Activated naive CD4-positive, alpha-beta T cell treated with anti-CD3 and anti-CD28 coated beads, Interleukin-2, amount 50 U/mL, for 24 hours (primary cell): ENCODE data around the gene PTAFR.
"Not testable (repeated sequence)": the region's sequence is repeated elsewhere in the genome, so short reads cannot be mapped to it uniquely, and the experiment has no call there.

Experiments
- H3K27ac Mint-ChIP-seq: one replicate; pipeline ENCODE4 v1.8.0; 2021; ENCODE audit warnings: mild to moderate bottlenecking, mixed read lengths
- H3K27me3 Mint-ChIP-seq: one replicate; pipeline ENCODE4 v1.8.0; 2021; ENCODE audit warnings: mixed read lengths
- H3K36me3 Mint-ChIP-seq: one replicate; pipeline ENCODE4 v1.8.0; 2021; ENCODE audit warnings: mixed read lengths
- H3K4me1 Mint-ChIP-seq: one replicate; pipeline ENCODE4 v1.8.0; 2021; ENCODE audit warnings: mixed read lengths
- H3K4me3 Mint-ChIP-seq: one replicate; pipeline ENCODE4 v1.8.0; 2021; ENCODE audit warnings: mild to moderate bottlenecking, mixed read lengths
- H3K9me3 Mint-ChIP-seq: one replicate; pipeline ENCODE4 v1.8.0; 2021; ENCODE audit warnings: mixed read lengths

Gene PTAFR

GRCh38 chr1:28159680-28160079 lies 16.8 kb downstream of the PTAFR start:
- Mint-ChIP-seq H3K27ac (no peak overlapping the region), H3K4me3 (no peak overlapping the region), H3K36me3 (peaks cover 6% of the 10 kb centered on the region), H3K27me3 (peaks cover 6% of the 10 kb centered on the region), H3K9me3 (no peaks in the 10 kb centered on the region), H3K4me1 (no peaks in the 10 kb centered on the region)

- Mint-ChIP-seq H3K36me3 (peaks cover 6% of the 10 kb centered on the region), H3K27me3 (peaks cover 6% of the 10 kb centered on the region), H3K4me3 (no peak overlapping the region), H3K4me1 (no peaks in the 10 kb centered on the region), H3K9me3 (no peaks in the 10 kb centered on the region), H3K27ac (no peak overlapping the region)
Observed at GRCh38 chr1:28159243-28159642, 17.2 kb downstream of the PTAFR start.

GRCh38 chr1:28157894-28158293 lies 18.6 kb downstream of the PTAFR start:
- peaks cover 5% of the 10 kb centered on the region for H3K36me3 Mint-ChIP-seq
- H3K4me1 Mint-ChIP-seq, result no peaks in the 10 kb centered on the region
- H3K27me3 Mint-ChIP-seq, result peaks cover 5% of the 10 kb centered on the region

GRCh38 chr1:28156821-28157220 lies 19.7 kb downstream of the PTAFR start:
- H3K9me3 Mint-ChIP-seq, result no peaks in the 10 kb centered on the region
- H3K4me1 Mint-ChIP-seq, result no peaks in the 10 kb centered on the region
- H3K27me3 Mint-ChIP-seq, result peaks cover 2% of the 10 kb centered on the region
- no peak overlapping the region for H3K4me3 Mint-ChIP-seq
- H3K36me3 Mint-ChIP-seq, result peaks cover 4% of the 10 kb centered on the region
- H3K27ac Mint-ChIP-seq, result no peak overlapping the region

More at GRCh38 chr1:28157894-28158293, 18.6 kb downstream of the PTAFR start:
- H3K4me3 Mint-ChIP-seq, result no peak overlapping the region
- no peaks in the 10 kb centered on the region for H3K9me3 Mint-ChIP-seq
- H3K27ac Mint-ChIP-seq, result no peak overlapping the region

- Mint-ChIP-seq H3K4me1 (no peaks in the 10 kb centered on the region), H3K36me3 (peaks cover 3% of the 10 kb centered on the region), H3K27me3 (peaks cover 1% of the 10 kb centered on the region), H3K4me3 (no peak overlapping the region), H3K27ac (no peak overlapping the region), H3K9me3 (no peaks in the 10 kb centered on the region)
Observed at GRCh38 chr1:28155628-28156027, 20.9 kb downstream of the PTAFR start.

GRCh38 chr1:28154078-28154594 lies 22.4 kb downstream of the PTAFR start:
- H3K9me3 Mint-ChIP-seq, result no peaks in the 10 kb centered on the region
- H3K4me3 Mint-ChIP-seq, result no peak overlapping the region
- peaks cover 8% of the 10 kb centered on the region for H3K36me3 Mint-ChIP-seq
- no peaks in the 10 kb centered on the region for H3K4me1 Mint-ChIP-seq
- no peak overlapping the region for H3K27ac Mint-ChIP-seq
- peaks cover 1% of the 10 kb centered on the region for H3K27me3 Mint-ChIP-seq

GRCh38 chr1:28150125-28150780 lies 26.2 kb downstream of the PTAFR start:
- peaks cover 1% of the 10 kb centered on the region for H3K27me3 Mint-ChIP-seq
- H3K4me1 Mint-ChIP-seq, result no peaks in the 10 kb centered on the region
- no peak overlapping the region for H3K4me3 Mint-ChIP-seq

GRCh38 chr1:28148880-28149195 lies 27.7 kb downstream of the PTAFR start:
- H3K4me1 Mint-ChIP-seq, result peaks cover 4% of the 10 kb centered on the region
- H3K36me3 Mint-ChIP-seq, result peaks cover 8% of the 10 kb centered on the region
- H3K4me3 Mint-ChIP-seq, result no peak overlapping the region
- H3K27ac Mint-ChIP-seq, result no peak overlapping the region
- H3K9me3 Mint-ChIP-seq, result no peaks in the 10 kb centered on the region
- H3K27me3 Mint-ChIP-seq, result peaks cover 1% of the 10 kb centered on the region

More at GRCh38 chr1:28150125-28150780, 26.2 kb downstream of the PTAFR start:
- Mint-ChIP-seq H3K27ac (no peak overlapping the region), H3K9me3 (no peaks in the 10 kb centered on the region), H3K36me3 (peaks cover 8% of the 10 kb centered on the region)

GRCh38 chr1:28147264-28148094 lies 29.0 kb downstream of the PTAFR start:
- Mint-ChIP-seq H3K27ac (no peak overlapping the region), H3K4me3 (no peak overlapping the region), H3K4me1 (peaks cover 4% of the 10 kb centered on the region), H3K36me3 (peaks cover 6% of the 10 kb centered on the region), H3K9me3 (no peaks in the 10 kb centered on the region), H3K27me3 (no peaks in the 10 kb centered on the region)

- Mint-ChIP-seq H3K4me3 (no peak overlapping the region), H3K36me3 (peaks cover 6% of the 10 kb centered on the region), H3K4me1 (peaks cover 4% of the 10 kb centered on the region), H3K9me3 (no peaks in the 10 kb centered on the region), H3K27me3 (no peaks in the 10 kb centered on the region), H3K27ac (no peak overlapping the region)
Observed at GRCh38 chr1:28145728-28146127, 30.8 kb downstream of the PTAFR start.

GRCh38 chr1:28144203-28145135 lies 32.0 kb downstream of the PTAFR start:
- Mint-ChIP-seq H3K27me3 (no peaks in the 10 kb centered on the region), H3K27ac (no peak overlapping the region), H3K36me3 (no peaks in the 10 kb centered on the region), H3K4me3 (no peak overlapping the region), H3K9me3 (no peaks in the 10 kb centered on the region), H3K4me1 (peaks cover 4% of the 10 kb centered on the region)

GRCh38 chr1:28143496-28144202 lies 32.8 kb downstream of the PTAFR start:
- no peaks in the 10 kb centered on the region for H3K36me3 Mint-ChIP-seq
- no peak overlapping the region for H3K4me3 Mint-ChIP-seq
- no peak overlapping the region for H3K27ac Mint-ChIP-seq
- H3K4me1 Mint-ChIP-seq, result peaks cover 4% of the 10 kb centered on the region
- no peaks in the 10 kb centered on the region for H3K9me3 Mint-ChIP-seq
- H3K27me3 Mint-ChIP-seq, result no peaks in the 10 kb centered on the region

- no peak overlapping the region for H3K27ac Mint-ChIP-seq
- H3K9me3 Mint-ChIP-seq, result no peaks in the 10 kb centered on the region
- H3K4me3 Mint-ChIP-seq, result no peak overlapping the region
- H3K36me3 Mint-ChIP-seq, result no peaks in the 10 kb centered on the region
- peaks cover 4% of the 10 kb centered on the region for H3K4me1 Mint-ChIP-seq
- no peaks in the 10 kb centered on the region for H3K27me3 Mint-ChIP-seq
Observed at GRCh38 chr1:28141685-28142084, 34.8 kb downstream of the PTAFR start.

GRCh38 chr1:28139866-28140265 lies 36.6 kb downstream of the PTAFR start:
- H3K4me1 Mint-ChIP-seq, H3K9me3 Mint-ChIP-seq, H3K27me3 Mint-ChIP-seq, H3K27ac Mint-ChIP-seq, H3K4me3 Mint-ChIP-seq, H3K36me3 Mint-ChIP-seq: not testable (repeated sequence)
